ENCODE measurements around the gene NUDT22. TPM values are rescaled to one million over a fixed set of nuclear protein-coding genes. Genes with fewer than 3 reads are reported as not detected.

Gene NUDT22
- total RNA-seq, 1 experiment from 2014 or later: 31.9 TPM

- peak within 1 kb of the TSS; percentile 55 for H3K4me3 ChIP-seq (ENCODE audit: low read depth, low read length)
- TF ChIP-seq, protein P1, sequence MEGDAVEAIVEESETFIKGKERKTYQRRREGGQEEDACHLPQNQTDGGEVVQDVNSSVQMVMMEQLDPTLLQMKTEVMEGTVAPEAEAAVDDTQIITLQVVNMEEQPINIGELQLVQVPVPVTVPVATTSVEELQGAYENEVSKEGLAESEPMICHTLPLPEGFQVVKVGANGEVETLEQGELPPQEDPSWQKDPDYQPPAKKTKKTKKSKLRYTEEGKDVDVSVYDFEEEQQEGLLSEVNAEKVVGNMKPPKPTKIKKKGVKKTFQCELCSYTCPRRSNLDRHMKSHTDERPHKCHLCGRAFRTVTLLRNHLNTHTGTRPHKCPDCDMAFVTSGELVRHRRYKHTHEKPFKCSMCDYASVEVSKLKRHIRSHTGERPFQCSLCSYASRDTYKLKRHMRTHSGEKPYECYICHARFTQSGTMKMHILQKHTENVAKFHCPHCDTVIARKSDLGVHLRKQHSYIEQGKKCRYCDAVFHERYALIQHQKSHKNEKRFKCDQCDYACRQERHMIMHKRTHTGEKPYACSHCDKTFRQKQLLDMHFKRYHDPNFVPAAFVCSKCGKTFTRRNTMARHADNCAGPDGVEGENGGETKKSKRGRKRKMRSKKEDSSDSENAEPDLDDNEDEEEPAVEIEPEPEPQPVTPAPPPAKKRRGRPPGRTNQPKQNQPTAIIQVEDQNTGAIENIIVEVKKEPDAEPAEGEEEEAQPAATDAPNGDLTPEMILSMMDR (IDR thresholded peaks at IDR 0.05; ENCODE audit: insufficient read depth in 1 of 2, low read depth in 1 of 2, low read length in 1 of 2, severe bottlenecking in 1 of 2, unreplicated experiment in 1 of 2): peak in 1 of 2 experiments; percentile 60
- no peaks in the 10 kb centered on the region; the same call in 1 of the 2 replicates for H3K36me3 ChIP-seq (ENCODE audit: control insufficient read depth, insufficient read depth, low read length)
- H3K4me3 Mint-ChIP-seq (ENCODE audit: unreplicated experiment): no peak within 1 kb of the TSS
- peaks cover 12% of the 10 kb centered on the region for H3K4me1 Mint-ChIP-seq (ENCODE audit: low read depth, unreplicated experiment)
- ChIA-PET CTCF (interaction anchor here (0.8 to 3.1 kb wide), 16 partner anchors 11 to 169 kb away, joined by 3 to 19 read pairs (median 4); partner anchors contain the start of genes ESRRA and MACROD1), POLR2A (interaction anchor here (0.6 to 2.5 kb wide), 17 partner anchors 16 to 1720 kb away, joined by 3 to 33 read pairs (median 4); partner anchors contain the start of genes FKBP2, MACROD1, MARK2 and MTA2)
- H3K4me1 ChIP-seq: peaks cover 16% of the 10 kb centered on the region
- H3K9me3 ChIP-seq: no peaks in the 10 kb centered on the region
- intact Hi-C loops (cut with micrococcal nuclease; ENCODE audit: unreplicated experiment): loop anchor here (1.0 to 5.0 kb wide), 3 partner anchors 21 to 86 kb away; partner anchors contain the start of gene FKBP2
- no peak within 1 kb of the TSS for H3K27ac Mint-ChIP-seq (ENCODE audit: unreplicated experiment)
- no peaks in the 10 kb centered on the region for H3K27me3 Mint-ChIP-seq (ENCODE audit: insufficient read depth, unreplicated experiment)
- H3K36me3 Mint-ChIP-seq (ENCODE audit: insufficient read depth, unreplicated experiment): peaks cover 59% of the 10 kb centered on the region
- DNase-seq: peak; percentile 99 to 100
- H3K9me3 Mint-ChIP-seq (ENCODE audit: unreplicated experiment): no peaks in the 10 kb centered on the region
- no peaks in the 10 kb centered on the region for H3K27me3 ChIP-seq (replicated peaks; ENCODE audit: control insufficient read depth, insufficient read depth, low read length)
- BruUV-seq (replicated peaks): no TSS peak
These were observed 40.2 kb upstream of the NUDT22 start, which contains the start of gene STIP1 for GRCh38 chr11:64185693-64186491. STIP1 (plus strand) TSS chr11:64186171; CDS start chr11:64186262, 91 bp downstream.

DNA sequence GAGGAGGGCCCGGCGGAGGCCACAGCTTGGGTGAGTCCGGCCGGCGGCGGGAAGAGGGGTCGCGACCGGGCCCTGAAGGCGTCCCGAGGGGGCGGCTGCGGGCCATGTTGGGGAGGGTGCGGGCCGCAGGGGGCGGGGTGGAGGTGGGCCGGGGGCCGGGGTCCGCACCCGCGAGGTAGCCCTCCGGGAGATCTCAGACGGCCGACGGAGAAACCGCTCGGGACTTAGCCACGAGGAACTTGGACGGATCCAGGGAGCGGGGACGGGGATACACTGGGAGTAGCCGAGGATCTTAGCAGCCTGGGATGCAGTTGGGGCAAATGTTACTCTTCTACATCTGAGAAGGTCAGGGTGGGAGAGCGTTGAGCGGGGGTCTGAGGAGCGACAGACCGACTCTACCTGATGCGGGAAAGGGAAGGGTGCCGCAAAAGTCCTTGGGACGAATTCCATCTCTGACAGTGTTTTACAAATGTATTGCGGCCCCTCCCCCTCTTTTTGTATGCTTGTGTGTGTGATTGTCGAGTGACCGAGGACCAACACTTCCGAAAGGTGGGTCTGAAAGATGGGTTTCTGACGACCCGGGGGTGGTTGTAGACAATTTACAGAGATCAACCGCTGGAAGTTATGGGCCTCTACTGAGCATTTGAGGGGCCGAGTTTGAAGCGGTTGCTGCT is 39.4 kb upstream of the NUDT22 start:
- H3K4me3 ChIP-seq (ENCODE audit: low read depth, low read length): no peak overlapping the region
- H3K36me3 ChIP-seq (ENCODE audit: control insufficient read depth, insufficient read depth, low read length): no peaks in the 10 kb centered on the region; the same call in 1 of the 2 replicates
- H3K4me1 ChIP-seq: peaks cover 11% of the 10 kb centered on the region
- CTCF ChIA-PET: interaction anchor here (1.0 to 3.1 kb wide), 8 partner anchors 14 to 118 kb away, joined by 3 to 19 read pairs (median 4); partner anchors contain the start of genes ESRRA, MACROD1 and PPP1R14B
- H3K27me3 ChIP-seq (replicated peaks; ENCODE audit: control insufficient read depth, insufficient read depth, low read length): no peaks in the 10 kb centered on the region
- H3K27me3 Mint-ChIP-seq (ENCODE audit: insufficient read depth, unreplicated experiment): no peaks in the 10 kb centered on the region
- TF ChIP-seq, protein P1 (IDR thresholded peaks at IDR 0.05; ENCODE audit: insufficient read depth in 1 of 2, low read depth in 1 of 2, low read length in 1 of 2, severe bottlenecking in 1 of 2, unreplicated experiment in 1 of 2): no peak
- BruUV-seq (replicated peaks): no TSS peak
- H3K36me3 Mint-ChIP-seq (ENCODE audit: insufficient read depth, unreplicated experiment): peaks cover 64% of the 10 kb centered on the region
- POLR2A ChIA-PET: interaction anchor here (1.2 to 2.5 kb wide), 7 partner anchors 18 to 348 kb away, joined by 4 to 33 read pairs (median 7); partner anchors contain the start of genes FKBP2, MACROD1, MARK2 and NUDT22
- H3K4me3 Mint-ChIP-seq (ENCODE audit: unreplicated experiment): no peak overlapping the region
- no peaks in the 10 kb centered on the region for H3K9me3 Mint-ChIP-seq (ENCODE audit: unreplicated experiment)
- peaks cover 12% of the 10 kb centered on the region for H3K4me1 Mint-ChIP-seq (ENCODE audit: low read depth, unreplicated experiment)
- H3K9me3 ChIP-seq: no peaks in the 10 kb centered on the region
- peak in 1 of 2 experiments; percentile 35 for DNase-seq
- intact Hi-C loops (cut with micrococcal nuclease; ENCODE audit: unreplicated experiment): loop anchor here (5.0 kb wide), 1 partner anchor 86 kb away; no protein-coding TSS in a partner anchor
- H3K27ac Mint-ChIP-seq (ENCODE audit: unreplicated experiment): no peak overlapping the region

DNA sequence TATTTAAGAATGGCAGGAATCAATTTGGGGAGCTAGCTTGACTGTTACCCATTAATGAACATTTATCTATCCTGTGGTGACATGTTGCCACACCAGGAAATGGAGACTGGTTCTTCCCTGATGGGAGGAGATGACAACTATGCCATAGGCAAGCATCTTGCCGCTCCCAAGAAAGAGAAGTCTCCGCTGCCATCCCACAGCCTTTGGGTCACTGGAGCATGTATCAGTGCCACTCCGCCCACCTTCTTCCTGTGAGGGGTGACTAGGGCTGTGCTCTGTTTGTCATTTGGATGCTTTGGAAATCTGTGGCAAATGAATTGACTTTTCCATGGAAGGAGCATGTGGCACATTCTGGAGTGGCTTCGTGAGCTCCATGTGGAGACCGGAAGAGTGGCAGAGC is 33.6 kb upstream of the NUDT22 start:
- no peak overlapping the region for H3K27ac Mint-ChIP-seq (ENCODE audit: unreplicated experiment)
- TF ChIP-seq, protein P1 (IDR thresholded peaks at IDR 0.05; ENCODE audit: insufficient read depth in 1 of 2, low read depth in 1 of 2, low read length in 1 of 2, severe bottlenecking in 1 of 2, unreplicated experiment in 1 of 2): no peak
- H3K4me3 Mint-ChIP-seq (ENCODE audit: unreplicated experiment): no peak overlapping the region
- no peaks in the 10 kb centered on the region for H3K9me3 ChIP-seq
- CTCF ChIA-PET: no interaction called here
- H3K36me3 Mint-ChIP-seq (ENCODE audit: insufficient read depth, unreplicated experiment): peaks cover 89% of the 10 kb centered on the region
- no peaks in the 10 kb centered on the region for H3K9me3 Mint-ChIP-seq (ENCODE audit: unreplicated experiment)
- intact Hi-C loops (cut with micrococcal nuclease; ENCODE audit: unreplicated experiment): no loop called here
- H3K4me1 ChIP-seq: 0 out of 2 replicates have a peak, but pooled peaks cover 3% of the 10 kb centered on the region
- no peak overlapping the region for H3K4me3 ChIP-seq (ENCODE audit: low read depth, low read length)
- no peaks in the 10 kb centered on the region for H3K27me3 Mint-ChIP-seq (ENCODE audit: insufficient read depth, unreplicated experiment)
- no peak for DNase-seq
- H3K27me3 ChIP-seq (replicated peaks; ENCODE audit: control insufficient read depth, insufficient read depth, low read length): no peaks in the 10 kb centered on the region
- no TSS peak for BruUV-seq (replicated peaks)
- H3K36me3 ChIP-seq (ENCODE audit: control insufficient read depth, insufficient read depth, low read length): peaks cover 8% of the 10 kb centered on the region
- POLR2A ChIA-PET: interaction anchor here (0.5 kb wide), 1 partner anchor 11 kb away, joined by 3 read pairs; no protein-coding TSS in a partner anchor
- no peaks in the 10 kb centered on the region for H3K4me1 Mint-ChIP-seq (ENCODE audit: low read depth, unreplicated experiment)

Data from Caco-2 (cell line).